ENCODE data around the gene MLST8.

MLST8 gene

GRCh38 chr16:2226245-2226793 is 21.1 kb downstream of the MLST8 start:
- Histone ChIP-seq H3K27ac (no peak overlapping the region), H3K27me3 (no peaks in the 10 kb centered on the region), H3K9me3 (no peaks in the 10 kb centered on the region), H3K4me3 (no peak overlapping the region), H3K36me3 (peaks cover 28 to 36% (median 36%) of the 10 kb centered on the region in 3 donors), H3K4me1 (peaks cover 0 to 33% (median 19%) of the 10 kb centered on the region in 4 donors)
- no peak for DNase-seq
- TF ChIP-seq, protein P1, sequence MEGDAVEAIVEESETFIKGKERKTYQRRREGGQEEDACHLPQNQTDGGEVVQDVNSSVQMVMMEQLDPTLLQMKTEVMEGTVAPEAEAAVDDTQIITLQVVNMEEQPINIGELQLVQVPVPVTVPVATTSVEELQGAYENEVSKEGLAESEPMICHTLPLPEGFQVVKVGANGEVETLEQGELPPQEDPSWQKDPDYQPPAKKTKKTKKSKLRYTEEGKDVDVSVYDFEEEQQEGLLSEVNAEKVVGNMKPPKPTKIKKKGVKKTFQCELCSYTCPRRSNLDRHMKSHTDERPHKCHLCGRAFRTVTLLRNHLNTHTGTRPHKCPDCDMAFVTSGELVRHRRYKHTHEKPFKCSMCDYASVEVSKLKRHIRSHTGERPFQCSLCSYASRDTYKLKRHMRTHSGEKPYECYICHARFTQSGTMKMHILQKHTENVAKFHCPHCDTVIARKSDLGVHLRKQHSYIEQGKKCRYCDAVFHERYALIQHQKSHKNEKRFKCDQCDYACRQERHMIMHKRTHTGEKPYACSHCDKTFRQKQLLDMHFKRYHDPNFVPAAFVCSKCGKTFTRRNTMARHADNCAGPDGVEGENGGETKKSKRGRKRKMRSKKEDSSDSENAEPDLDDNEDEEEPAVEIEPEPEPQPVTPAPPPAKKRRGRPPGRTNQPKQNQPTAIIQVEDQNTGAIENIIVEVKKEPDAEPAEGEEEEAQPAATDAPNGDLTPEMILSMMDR (IDR thresholded peaks at IDR 0.05): no peak
- intact Hi-C loops (cut with DNase I; ENCODE audit: low total_unique reads): loop anchor here (10.0 kb wide), 1 partner anchor 1492 kb away; no protein-coding TSS in a partner anchor

GRCh38 chr16:2226918-2227317 is 21.7 kb downstream of the MLST8 start:
- intact Hi-C loops (cut with DNase I; ENCODE audit: low total_unique reads): loop anchor here (10.0 kb wide), 1 partner anchor 1492 kb away; no protein-coding TSS in a partner anchor
- no peak overlapping the region for H3K4me3 ChIP-seq
- TF ChIP-seq, protein P1 (IDR thresholded peaks at IDR 0.05): no peak
- no peak for DNase-seq
- H3K36me3 ChIP-seq: peaks cover 33 to 42% (median 42%) of the 10 kb centered on the region in 3 donors
- no peak overlapping the region for H3K27ac ChIP-seq
- no peaks in the 10 kb centered on the region for H3K9me3 ChIP-seq
- H3K27me3 ChIP-seq: no peaks in the 10 kb centered on the region
- H3K4me1 ChIP-seq: peaks cover 0 to 33% (median 19%) of the 10 kb centered on the region in 4 donors

DNA sequence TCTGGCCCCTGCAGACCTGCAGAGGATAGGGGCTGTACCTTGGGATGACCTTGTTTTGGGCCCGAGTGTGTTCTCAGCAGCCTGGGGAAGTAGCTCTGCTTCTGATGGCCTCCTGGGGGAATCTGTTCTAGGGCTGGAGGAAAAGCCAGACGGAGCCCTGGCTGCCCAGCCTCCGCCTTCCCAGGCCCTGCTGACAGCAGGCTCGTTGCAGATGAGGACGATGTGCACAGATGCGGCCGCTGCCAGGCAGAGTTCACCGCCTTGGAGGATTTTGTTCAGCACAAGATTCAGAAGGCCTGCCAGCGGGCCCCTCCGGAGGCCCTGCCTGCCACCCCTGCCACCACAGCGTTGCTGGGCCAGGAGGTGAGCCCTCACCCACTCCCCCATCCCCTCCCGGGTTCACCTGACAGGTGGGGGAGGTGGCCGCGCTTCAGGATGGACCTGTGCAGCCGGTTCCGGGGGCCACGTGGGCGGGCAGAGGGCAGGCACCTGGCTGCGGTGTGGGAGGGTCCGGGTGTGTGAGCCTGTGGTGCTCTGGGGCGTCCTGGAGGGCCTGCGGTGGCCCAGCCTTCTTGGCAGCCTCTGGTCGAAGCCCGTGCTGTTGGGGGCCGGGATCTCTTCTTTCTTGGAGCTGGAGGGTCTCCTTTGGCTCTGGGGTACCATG is 23.0 kb downstream of the MLST8 start:
- H3K9me3 ChIP-seq: no peaks in the 10 kb centered on the region
- peaks cover 0 to 29% (median 19%) of the 10 kb centered on the region in 4 donors for H3K4me1 ChIP-seq
- intact Hi-C loops (cut with DNase I; ENCODE audit: low total_unique reads): loop anchor here (10.0 kb wide), 1 partner anchor 1493 kb away; no protein-coding TSS in a partner anchor
- H3K27ac ChIP-seq: no peak overlapping the region
- H3K27me3 ChIP-seq: no peaks in the 10 kb centered on the region
- H3K36me3 ChIP-seq: peaks cover 47 to 56% (median 56%) of the 10 kb centered on the region in 3 donors
- TF ChIP-seq, protein P1 (IDR thresholded peaks at IDR 0.05): no peak
- no peak for DNase-seq
- no peak overlapping the region for H3K4me3 ChIP-seq

- DNase-seq: no peak
- Histone ChIP-seq H3K36me3 (peaks cover 55 to 64% (median 64%) of the 10 kb centered on the region in 3 donors), H3K4me3 (no peak overlapping the region), H3K27ac (no peak overlapping the region), H3K9me3 (no peaks in the 10 kb centered on the region), H3K27me3 (no peaks in the 10 kb centered on the region), H3K4me1 (peaks cover 0 to 27% (median 18%) of the 10 kb centered on the region in 4 donors)
- intact Hi-C loops (cut with DNase I; ENCODE audit: low total_unique reads): loop anchor here (10.0 kb wide), 1 partner anchor 1494 kb away; no protein-coding TSS in a partner anchor
- TF ChIP-seq, protein P1 (IDR thresholded peaks at IDR 0.05): no peak
Observed at GRCh38 chr16:2229091-2229490, 23.8 kb downstream of the MLST8 start.

DNA sequence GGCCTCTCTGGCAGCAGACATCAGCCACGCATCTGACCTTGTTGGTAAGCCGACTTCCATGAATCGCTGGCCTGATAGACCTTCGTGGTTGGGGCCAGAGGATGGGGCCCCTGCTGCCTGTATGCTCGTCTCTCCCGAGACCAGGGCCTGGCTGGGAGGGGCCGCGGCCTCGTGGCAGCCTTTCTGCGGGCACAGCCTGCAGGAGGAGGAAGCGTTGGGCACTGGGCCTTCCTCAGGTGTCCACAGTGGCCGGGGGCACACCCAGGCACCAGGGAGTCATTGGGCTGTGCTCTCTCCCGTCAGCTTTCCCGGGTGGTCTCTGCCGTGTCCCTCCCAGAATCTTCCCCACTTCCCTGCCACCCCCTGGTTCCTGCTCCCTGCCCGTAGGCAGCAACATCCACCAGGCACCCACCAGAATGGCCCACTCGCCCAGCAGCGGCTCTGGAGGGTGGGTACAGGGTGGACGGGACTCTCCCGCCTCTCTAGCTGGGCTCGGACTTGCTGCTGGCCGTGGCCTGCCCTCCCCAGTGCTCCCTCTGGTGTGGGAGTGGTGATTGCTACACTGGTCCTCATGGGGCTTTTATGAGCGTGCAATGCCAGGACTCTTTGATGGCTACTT is 24.5 kb downstream of the MLST8 start:
- TF ChIP-seq, protein P1 (IDR thresholded peaks at IDR 0.05): no peak
- Histone ChIP-seq H3K4me3 (no peak overlapping the region), H3K4me1 (peaks cover 0 to 20% (median 12%) of the 10 kb centered on the region in 4 donors), H3K27me3 (no peaks in the 10 kb centered on the region), H3K9me3 (no peaks in the 10 kb centered on the region), H3K27ac (no peak overlapping the region), H3K36me3 (peaks cover 61 to 70% (median 70%) of the 10 kb centered on the region in 3 donors)
- intact Hi-C loops (cut with DNase I; ENCODE audit: low total_unique reads): loop anchor here (10.0 kb wide), 1 partner anchor 1495 kb away; no protein-coding TSS in a partner anchor
- DNase-seq: no peak

All from tibial artery (tissue), 4 donors.